HG03196 (cell line): ENCODE results near the gene PRR7.

ENCODE experiments used
- ATAC-seq: cut with Tn5 transposase; IDR thresholded peaks from one replicate; pipeline ENCODE4 v1.9.1; 2021; ENCODE audit not compliant: unreplicated experiment

PRR7 gene

DNA sequence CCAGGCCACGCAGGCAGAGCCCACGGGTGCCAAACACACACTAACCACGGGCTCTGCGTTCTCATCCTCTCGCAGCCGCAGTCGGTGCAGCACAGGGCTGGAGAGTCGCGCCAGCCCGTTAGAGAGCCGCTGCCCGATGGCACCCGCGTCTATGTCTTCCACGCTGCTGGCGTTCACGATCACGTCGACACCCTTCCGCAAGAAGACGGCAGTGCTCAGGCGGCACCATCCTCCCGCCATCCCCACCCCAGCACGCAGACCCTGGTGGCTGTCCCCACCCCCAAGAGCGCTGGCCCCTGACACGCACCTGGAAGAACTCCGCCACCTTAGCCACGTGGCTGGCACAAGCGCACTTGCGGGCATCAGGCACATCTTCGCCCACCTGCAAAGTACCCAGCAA is 20.8 kb downstream of the PRR7 start:
- ATAC-seq: no peak

DNA sequence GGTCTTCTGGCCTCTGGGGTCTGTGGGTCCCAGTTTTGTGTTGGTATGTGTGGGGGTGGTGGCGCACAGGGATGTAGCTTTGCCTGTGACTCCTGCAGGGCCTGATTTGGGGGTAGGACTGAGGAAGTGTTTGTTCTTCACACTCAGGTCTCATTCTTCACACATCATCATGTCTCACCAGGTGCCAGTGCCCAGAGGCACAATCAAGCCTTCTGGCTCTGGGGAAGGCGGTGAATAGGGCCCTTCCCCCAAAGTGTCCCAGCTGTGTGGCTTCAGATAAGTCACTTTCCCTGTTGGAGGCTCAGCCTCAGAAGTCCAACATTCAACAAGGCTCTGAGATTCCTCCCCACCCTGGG is 21.7 kb downstream of the PRR7 start:
- no peak for ATAC-seq

DNA sequence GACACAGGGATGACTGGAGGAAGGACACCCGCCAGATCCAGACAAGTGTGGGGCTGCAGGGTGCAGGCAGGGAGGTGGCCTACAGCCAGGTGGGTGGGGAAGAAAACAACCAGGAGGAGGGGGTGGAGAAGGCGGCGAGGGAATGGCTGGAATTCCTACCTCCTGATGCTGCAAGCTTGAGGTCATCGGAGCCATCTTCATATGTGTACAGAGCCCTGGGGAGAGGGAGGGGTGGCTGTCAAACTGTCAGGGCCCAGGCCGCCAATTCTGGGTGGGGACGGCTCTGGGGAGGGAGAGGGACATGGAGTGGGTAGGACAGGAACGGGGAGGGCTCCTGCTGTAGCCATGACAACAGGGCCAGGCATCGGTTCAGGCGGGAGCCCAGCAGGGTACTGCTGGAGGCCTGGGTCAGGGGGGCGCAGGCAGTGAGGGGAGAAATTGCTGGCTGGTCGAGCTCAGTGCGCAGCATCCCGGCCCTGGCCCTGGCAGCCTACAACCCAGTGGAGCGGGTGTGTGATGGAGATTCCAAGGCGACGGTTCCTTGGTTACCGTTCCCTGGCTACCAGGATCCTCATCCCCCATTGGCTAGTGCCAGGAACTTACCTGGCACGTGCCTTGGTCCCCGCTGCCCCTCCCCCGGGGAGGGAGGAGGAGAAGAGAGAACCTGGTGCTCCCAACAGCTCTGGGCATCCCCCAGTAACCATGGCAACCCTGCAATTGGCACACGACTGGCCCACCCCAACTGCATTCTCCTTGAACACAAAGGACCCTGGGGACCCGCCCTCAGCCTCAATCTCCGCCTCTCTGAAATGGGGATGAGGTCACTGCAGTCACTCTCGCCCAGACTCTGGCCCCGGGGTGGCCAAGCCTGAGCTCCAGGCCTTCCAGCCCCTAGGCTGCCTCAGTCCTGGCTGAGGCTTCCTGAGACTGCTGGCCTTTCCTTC is 22.3 kb downstream of the PRR7 start:
- ATAC-seq: no peak

DNA sequence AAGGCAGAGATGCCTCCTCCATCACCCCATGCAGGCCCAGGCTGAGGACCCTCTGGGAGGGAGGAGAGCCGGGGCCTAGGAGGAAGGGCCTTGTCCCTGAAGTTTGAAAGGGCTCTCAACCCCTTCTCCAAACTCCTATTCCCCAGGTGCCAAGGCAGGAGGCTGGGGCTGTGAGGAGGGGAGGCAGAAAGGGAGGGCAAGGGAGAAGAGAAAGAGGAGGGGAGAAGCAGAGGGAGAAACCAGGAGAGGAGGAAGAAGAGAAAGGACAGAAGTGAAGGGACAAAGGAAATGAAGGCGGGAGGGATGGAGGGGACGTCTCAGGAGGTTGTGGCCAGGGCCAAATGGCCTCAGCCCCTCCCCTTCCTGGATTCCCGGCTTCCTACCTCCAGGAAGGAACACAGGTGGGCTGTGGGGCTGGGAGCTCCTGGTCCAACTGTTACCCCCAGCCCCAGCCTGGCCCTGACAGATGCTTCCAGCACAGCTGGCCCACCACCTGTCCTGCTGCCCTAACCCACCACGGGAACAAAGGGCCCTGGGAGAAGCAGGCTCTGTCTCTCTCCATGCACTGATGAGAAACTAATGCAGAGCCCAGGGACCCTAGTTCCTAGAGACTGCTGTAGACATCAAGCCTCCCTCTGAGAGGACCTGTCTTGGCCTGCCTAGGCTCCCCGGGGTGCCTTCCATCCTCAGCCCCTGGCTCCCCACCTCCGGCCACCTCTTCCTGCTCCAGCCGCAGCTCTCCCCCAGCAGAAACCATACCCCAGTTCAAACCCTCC is 23.3 kb downstream of the PRR7 start:
- ATAC-seq: no peak

DNA sequence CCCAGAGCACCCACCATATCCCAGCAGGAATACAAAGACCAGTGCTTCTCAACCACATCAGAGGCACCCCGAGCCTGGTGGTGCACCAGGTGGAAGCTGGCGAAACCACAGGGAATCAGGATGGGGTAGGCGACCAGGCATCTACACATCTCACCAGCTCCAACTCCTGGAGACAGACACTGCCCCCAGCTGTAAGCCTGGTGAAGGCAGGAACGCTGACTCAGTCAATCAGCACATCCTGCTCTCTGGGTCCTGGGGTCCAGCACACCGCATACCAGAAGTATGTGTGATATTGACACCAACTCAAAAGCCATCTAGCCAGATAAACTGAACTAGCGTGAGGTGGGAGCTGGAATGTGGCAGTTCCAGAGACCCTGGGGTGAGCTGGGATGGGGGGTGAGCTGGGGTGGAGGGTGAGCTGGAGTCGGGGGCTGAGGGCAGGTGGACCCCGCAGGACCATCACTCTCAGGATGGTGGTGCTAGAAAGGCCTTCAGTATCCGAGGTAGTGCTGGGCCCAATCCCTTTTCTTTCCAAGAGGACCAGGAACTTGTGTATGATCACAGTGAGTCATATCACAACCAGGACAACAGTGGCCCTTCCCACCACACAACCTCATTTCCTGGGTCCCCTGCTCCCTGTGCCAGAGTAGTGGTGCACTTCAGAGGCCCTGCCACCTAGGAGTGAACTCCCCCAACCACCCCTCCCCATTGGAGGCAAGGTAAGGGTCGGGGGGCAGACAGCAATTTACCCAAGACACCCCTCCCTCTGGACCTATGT is 24.3 kb downstream of the PRR7 start:
- ATAC-seq: no peak

DNA sequence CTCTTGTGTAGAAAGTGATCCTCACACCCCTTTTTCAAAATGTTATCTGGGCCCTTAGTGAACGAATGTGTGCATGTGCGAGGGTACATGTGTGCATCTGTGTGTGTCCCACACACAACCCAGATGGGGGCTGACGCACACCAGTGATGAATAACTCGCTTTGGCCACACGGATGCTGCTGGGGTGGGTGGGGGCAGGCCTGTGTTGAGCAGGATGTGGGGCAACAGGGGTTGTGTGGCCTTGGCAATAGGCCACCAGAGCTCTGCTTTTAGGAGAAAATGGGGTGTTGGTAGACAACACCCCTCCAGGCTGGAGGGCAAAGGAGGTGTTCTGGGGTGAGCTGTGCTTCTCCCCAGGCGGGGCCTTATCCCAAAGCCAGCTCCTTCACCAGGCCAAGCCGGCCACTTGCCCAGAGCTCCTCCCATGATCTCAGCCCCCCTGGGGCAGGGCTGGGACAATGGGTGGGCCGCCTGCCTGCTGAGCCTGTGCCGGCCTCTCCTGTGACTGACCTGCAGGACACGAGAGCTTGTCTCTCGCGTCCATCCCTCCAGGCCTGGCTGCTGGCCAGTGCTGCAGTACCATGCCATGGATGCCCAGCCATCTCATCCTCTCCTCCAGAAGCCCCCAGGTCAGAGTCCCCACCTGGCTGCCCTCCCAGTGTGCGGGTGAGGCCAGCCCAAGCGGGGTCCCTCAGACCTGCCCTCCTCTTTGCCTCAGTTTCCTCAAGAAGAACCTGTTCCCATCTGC is 25.2 kb downstream of the PRR7 start:
- no peak for ATAC-seq

DNA sequence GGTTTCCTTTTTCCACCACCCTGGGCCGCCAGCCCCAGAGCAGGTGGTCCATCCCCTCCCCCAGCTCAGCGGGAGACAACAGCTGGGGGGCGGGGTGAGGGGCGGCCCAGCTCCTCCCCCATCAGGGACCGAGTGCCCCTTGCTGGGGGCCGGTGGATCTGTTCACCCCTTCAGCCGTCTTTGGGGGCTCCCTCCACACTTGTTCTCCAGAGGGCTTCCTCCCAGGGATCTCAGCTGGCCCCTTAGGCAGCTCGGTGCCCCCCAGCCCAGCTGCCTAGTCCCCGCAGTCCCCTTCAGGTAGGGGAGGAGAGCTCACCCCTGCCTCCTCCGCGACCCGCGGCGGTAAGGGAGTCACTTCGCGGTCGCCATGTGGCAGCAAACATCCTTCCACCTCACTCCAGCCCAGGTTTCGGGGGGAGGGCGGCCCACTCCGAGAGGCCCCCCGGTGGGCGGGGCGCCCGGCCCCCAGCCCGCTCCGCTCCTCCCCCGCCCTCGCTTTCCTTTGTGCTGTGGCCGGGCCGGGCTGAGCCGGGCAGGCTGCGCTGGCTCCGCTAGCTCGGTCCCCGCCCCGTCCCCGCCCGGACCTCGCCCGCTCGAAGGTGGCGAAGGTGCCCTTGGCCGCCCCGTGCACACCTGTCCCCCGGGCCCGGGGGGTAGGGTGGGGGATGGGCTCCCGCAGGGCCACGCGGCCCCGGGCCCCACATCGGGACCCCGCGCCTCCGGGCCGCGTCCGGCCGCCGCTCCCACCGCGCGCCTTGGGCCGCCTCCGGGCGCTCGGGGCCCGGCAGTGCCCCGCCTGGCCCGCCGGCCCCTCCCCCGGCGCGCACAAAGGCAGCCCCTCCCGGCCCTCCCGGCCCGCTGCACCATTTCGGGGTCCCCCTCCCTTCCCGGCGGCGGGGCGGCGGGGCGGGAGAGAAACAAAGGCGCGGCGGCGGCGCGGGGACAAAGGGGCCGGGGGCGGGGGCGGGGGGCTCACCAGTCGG is 26.1 kb downstream of the PRR7 start:
- ATAC-seq: no peak

DNA sequence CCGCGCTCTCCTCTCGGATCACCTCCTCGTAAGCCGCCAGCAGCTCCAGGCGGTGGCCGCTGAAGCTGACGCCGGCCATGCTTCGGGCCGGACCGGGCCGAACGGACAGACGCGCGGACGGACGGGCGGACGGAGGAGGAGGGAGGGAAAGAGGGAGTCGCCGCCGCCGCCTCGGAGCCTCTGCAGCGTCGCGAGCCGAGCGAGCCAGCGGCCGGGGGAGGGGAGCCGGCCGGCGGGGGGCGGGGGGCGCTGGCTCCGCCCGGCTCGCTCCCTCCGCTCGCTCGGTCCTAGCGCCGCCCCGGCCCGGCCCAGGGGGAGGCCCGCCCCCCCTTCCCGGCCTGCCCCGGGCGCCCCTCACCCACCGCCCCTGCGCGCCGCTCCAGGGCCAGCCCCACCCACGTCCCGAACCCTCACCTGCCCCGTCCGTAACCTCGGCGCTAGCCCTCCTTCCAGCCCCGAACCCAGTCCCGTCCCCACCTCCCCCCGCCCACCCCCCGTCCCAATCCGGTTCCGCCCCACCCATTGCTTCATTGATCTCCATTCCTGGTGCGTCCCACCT is 26.9 kb downstream of the PRR7 start, which contains the start of gene DBN1:
Gene DBN1 (minus strand): TSS at position 192 of the 559 bp plus-strand sequence. CDS start 113 bp downstream, at position 79.
- ATAC-seq: no peak

DNA sequence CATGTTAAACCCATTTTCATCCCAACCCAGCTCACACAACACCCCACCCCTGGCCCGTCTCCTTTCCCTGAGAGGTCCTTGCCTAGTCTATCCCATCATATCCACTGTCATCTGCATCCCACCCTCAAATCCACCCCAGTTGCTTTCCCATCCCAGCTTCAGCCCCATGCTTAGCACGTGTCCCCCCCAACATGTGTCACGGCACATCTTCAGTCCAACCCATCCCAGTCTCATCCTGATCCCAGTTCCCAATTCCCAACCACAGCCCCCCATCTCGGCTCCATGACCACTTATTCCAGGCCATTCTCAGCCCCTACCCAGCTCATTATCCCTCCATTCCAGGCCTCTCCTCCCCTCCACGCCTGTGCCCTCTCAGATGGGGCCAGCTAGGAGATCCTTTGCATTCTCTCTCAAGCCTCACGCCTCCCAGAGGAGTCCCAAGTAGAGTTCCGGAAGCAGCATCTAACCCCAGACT is 27.4 kb downstream of the PRR7 start:
- no peak for ATAC-seq

DNA sequence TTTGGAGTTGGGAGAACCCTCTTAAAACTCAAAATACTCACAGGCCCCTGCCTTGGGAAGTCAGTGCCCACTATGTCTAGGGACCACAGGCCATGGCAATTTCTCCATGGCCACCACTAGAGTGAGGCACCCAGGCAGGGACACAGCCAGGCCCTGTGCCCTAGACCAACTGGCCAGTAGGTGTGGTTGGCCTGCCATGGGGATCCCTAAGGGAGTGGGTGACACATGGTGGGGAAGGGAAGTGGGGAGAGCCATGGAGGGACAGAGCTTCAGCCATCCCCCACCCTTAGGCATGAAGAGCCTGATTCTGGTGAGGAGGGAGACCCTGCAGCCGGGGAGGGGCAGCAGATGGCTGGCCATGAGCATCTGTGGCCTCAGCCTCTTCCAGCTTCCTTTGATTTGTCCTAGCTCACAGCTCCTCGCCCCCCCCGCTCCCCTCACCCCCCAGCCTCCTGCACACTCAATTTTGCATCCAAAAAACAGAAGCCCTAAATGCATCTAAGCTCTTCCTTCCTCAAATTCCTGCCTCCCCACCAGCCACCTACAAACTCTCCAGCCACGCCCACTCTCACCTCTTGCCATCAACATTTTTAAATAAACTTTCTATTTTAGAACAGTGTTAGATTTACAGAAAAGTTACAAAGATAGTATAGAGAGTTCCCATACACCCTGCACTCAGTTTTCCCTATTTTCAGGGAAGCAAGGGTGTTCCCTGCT is 28.4 kb downstream of the PRR7 start:
- no peak for ATAC-seq

DNA sequence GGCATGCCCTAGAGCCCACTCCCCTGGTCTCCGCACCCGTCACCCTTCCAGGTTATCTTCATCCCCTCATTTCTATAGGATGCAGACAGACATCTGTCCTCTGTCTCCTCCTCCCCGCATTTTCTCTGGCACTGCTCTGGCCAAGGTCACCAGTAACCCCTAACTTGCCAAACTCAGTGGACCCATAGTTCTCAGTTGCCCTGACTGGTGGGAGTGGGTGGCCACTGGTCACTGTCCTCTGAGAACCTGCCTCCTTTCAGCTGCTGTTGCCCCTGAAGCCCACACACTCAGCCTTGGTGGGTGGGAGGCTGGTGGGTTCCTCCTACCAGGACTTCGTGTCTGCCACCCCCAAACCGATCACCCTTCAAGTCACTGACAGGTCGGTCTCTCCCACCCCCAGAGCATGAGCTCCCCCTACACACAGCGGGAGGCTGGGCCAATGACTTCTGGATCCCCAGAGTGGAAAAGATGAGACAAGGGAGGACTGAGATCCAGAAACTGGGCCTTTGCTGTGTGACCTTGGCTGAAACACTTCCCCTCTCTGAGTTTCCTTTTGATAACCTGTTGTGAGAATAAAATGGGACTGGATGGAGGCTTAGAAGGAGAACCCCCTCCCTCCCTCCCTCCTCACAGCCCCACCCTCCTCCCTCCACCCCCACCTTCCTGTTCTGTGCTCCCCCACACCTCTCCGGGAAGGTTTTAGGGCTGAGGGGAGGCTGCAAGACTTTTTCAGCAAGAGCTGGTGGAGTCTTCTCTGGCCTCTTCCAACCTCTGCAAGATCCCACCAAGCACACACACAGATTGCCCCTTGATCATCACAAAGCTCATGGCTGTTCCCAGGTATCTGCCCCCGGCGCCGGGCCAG is 29.2 kb downstream of the PRR7 start:
- ATAC-seq: no peak

DNA sequence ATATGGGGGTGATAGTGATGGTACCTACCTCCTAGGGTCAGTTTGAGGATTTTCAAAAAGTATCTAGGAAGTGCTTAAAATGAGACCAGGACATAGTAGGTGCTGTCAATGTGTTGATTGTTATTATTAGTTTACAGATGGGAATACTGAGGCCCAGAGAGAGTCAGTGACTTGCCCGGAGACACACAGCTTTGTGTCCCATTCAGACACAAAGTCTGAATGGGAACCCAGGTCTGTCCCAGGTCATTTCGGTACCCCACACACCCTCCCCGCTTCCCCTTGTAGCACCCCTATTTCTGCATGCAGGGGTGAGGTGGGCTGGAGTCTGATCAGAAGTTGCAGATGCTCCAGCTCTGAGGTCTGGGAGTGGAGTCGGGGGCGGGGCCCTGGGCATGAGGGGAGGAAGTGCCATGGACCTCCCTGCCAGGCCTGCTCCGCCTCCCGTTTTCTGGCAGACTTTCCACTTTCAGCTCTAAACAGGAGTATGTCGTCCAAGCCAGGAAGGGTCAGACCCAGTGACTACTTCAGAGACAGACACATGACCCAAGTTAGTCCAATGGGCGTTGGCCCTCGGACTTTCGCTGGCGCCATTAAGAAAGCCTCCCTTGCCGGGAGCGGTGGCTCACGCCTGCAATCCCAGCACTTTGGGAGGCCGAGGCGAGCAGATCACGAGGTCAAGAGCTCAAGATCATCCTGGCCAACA is 30.1 kb downstream of the PRR7 start:
- ATAC-seq: no peak

DNA sequence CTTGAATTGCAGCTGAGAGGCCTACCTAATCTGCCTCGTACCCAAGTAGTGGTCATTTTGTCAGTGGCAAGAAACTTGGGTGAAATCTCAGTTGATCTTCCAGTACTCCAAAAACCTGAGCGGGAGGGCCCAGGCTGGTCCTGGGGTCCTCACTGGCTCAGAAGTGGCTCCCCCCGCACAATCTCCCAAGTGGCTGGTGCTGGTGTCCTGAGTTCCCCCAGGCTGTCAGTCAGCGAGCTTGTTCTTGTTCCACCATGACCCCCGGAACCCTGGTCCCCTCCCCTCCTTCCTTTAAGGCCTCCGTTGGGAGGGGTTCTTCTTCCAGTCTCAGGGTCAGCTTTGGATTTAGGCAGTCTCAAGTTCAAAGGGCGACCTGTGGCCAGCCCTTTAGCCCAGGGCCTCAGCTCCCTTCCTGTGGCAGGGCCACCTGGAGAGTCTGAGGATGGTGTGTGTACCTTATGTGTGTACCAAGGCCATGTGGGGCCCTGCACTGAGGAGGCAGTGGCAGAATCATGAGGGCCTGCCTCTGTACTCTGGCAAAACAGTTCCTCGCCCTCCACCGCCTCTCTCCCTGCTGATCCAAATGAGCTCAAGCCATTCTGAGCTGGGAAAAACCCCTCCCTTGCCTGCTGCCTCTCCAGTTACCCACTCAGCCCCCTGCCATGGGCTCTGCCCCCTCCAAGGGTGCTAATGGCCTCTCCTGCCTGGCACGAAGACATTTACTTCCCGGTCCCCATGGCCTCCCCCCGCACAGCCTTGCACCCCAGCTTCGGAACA is 31.3 kb downstream of the PRR7 start:
- no peak for ATAC-seq

DNA sequence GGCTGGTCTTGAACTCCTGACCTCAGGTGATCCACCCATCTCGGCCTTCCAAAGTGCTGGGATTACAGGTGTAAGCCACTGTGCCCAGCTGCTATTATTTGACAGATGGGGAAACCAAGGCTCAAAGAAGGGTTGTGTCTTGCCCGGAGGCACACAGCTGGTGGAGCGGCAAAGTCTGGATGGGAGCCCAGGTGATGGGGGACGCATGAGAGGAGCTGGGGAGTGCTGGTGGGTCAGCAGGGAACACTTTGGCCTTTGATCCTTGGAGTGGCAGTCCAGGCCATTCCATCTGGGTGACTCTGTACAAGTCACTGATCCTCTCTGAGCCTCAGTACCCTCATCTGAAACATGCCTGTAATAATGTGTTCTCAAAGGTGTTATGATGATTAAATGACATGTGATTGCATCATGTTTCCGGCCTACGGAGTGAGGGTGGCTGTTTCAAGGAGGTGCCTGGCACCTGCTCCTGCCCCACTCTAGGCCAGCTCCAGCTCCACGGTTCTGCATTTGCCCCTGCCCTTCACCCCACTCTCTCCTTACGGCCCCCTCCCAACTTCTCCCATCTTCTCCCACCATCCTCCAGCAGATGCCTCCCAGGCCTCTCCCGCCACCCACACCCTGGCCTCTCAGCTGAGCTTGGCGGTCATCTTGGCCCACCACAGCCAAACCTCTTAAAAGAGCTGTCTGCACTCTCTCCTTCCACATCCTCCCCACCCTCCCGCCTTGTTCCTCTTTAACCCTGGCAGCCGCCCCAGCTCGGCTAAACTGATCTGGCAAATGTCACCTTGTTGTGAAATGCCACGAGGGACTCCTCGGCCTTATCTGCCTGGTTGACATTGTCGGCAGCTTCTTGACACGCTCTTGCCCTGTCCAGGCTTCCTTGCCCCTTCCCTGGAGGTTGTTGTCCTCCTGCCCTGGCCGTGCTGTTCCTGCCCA is 32.4 kb downstream of the PRR7 start:
- ATAC-seq: no peak

DNA sequence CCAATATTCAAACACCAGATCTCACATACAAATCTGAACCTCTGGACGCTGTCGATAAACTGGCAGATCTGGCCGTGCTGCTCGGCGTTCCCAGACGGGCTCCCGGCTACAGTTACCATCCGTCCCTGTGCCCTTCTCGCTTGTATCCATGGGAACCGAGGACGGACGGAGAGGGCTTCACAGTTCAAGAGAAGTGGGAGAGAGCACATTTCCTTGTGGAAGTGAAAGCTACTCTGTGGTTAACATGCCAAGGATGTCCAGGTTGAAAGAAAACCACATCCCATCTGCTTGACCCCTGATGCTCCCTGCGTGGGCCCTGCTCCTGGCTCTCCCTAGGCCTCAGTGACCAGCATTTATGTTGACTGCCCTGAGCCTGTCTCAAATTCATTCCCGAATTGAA is 33.2 kb downstream of the PRR7 start:
- ATAC-seq: no peak
